ENCODE data around the gene CPVL. TPM values are rescaled to one million over a fixed set of nuclear protein-coding genes. Genes with fewer than 3 reads are reported as not detected.
"Not testable (repeated sequence)": the region's sequence is repeated elsewhere in the genome, so short reads cannot be mapped to it uniquely, and the experiment has no call there.

Gene CPVL
- total RNA-seq, 2 donors from 2014 or later = 32.4 to 53.3 TPM

DNA sequence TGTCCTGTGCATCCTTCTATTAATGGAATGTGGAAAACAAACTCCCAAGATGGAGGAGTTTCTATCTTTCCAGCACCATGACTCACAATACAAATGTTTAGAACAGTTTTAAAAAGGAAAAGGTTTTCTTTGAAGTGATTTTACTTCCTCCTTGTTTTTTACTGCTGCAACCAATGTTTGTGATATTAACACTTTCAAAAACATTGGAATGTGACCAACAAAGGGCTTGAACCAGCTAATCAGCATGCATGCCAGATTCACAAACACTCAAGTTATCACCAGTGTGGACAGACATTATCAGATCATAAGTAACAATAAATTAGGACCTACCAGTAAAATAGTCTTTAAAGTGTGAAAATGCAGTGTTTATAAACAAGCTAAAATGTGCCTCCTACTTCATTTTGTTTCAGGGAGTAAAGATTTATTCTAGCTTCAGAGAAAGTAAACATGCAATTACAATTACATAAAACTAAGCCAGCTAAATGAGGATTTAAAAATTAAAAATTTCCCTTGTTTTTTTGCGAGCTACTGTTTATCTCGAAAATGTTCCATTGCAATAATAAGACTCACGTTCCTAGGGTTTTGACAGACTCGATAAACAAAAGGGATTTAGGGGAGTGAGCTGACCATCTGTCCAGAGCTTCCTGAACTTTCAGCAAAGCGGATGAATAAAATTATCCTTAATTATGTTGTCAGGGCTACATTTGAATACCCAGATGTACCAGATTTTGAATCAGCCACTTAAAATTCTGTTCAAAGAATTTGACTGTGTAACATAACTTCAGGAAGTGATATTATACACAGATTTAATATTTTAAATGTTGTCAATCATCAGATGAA lies 29.8 kb downstream of the CPVL start:
- Mint-ChIP-seq H3K4me1 (peaks cover 64% of the 10 kb centered on the region), H3K27ac (peak overlapping the region; percentile 11), H3K9me3 (no peaks in the 10 kb centered on the region), H3K4me3 (no peak overlapping the region), H3K36me3 (ENCODE audit: low read depth) (peaks cover 6% of the 10 kb centered on the region), H3K27me3 (ENCODE audit: insufficient read depth) (no peaks in the 10 kb centered on the region)
- no peaks in the 10 kb centered on the region for H3K9me3 ChIP-seq (ENCODE audit: control insufficient read depth, low read length)
- WGBS, 2 experiments (ENCODE audit: insufficient coverage in 1 of 2, insufficient read length in 1 of 2) = 80 to 87% methylated on average over 3 to 5 of the region's 5 CpGs
- peaks cover 14% of the 10 kb centered on the region for H3K4me1 ChIP-seq (ENCODE audit: control insufficient read depth, insufficient read depth, low read length)
- H3K27me3 ChIP-seq (ENCODE audit: control insufficient read depth, insufficient read depth, low read length, poor library complexity, severe bottlenecking) = no peaks in the 10 kb centered on the region
- no peak overlapping the region for H3K9ac ChIP-seq (ENCODE audit: extremely low read depth, low read length, poor library complexity, severe bottlenecking)
- TF ChIP-seq, protein P1, sequence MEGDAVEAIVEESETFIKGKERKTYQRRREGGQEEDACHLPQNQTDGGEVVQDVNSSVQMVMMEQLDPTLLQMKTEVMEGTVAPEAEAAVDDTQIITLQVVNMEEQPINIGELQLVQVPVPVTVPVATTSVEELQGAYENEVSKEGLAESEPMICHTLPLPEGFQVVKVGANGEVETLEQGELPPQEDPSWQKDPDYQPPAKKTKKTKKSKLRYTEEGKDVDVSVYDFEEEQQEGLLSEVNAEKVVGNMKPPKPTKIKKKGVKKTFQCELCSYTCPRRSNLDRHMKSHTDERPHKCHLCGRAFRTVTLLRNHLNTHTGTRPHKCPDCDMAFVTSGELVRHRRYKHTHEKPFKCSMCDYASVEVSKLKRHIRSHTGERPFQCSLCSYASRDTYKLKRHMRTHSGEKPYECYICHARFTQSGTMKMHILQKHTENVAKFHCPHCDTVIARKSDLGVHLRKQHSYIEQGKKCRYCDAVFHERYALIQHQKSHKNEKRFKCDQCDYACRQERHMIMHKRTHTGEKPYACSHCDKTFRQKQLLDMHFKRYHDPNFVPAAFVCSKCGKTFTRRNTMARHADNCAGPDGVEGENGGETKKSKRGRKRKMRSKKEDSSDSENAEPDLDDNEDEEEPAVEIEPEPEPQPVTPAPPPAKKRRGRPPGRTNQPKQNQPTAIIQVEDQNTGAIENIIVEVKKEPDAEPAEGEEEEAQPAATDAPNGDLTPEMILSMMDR (conservative IDR thresholded peaks at IDR 0.05) = no peak
- no peak overlapping the region for H3K4me3 ChIP-seq (ENCODE audit: low read length)
- DNase-seq = no peak
- no peak overlapping the region for H3K27ac ChIP-seq (ENCODE audit: low read depth, low read length)
- no peaks in the 10 kb centered on the region for H3K36me3 ChIP-seq (ENCODE audit: control insufficient read depth, insufficient read depth, low read length)

DNA sequence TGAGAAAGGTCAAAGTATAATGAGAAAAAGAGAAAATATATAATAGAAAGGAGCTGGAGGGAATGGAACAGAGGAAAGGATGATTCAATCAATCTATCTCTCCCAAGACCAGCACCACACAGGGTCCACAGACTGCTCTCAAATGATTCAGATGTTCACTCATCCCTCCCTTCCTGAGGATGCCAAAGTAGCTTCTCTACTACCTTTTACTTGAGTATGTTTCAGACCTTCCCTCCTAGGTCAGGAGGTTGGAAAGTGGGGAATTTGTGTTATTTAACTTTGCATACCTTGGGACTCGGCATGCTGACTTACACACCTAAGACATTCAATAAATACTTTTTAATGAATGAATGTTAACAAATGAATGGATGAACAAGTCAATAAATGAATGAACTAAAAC lies 30.6 kb downstream of the CPVL start:
- Mint-ChIP-seq H3K4me3 (no peak overlapping the region), H3K36me3 (ENCODE audit: low read depth) (peaks cover 9% of the 10 kb centered on the region), H3K4me1 (peaks cover 61% of the 10 kb centered on the region), H3K9me3 (peaks cover 2% of the 10 kb centered on the region), H3K27ac (no peak overlapping the region), H3K27me3 (ENCODE audit: insufficient read depth) (no peaks in the 10 kb centered on the region)
- Histone ChIP-seq H3K27ac (ENCODE audit: low read depth, low read length) (no peak overlapping the region), H3K4me3 (ENCODE audit: low read length) (no peak overlapping the region), H3K27me3 (ENCODE audit: control insufficient read depth, insufficient read depth, low read length, poor library complexity, severe bottlenecking) (no peaks in the 10 kb centered on the region), H3K36me3 (ENCODE audit: control insufficient read depth, insufficient read depth, low read length) (peaks cover 7% of the 10 kb centered on the region), H3K4me1 (ENCODE audit: control insufficient read depth, insufficient read depth, low read length) (peaks cover 14% of the 10 kb centered on the region), H3K9ac (ENCODE audit: extremely low read depth, low read length, poor library complexity, severe bottlenecking) (no peak overlapping the region), H3K9me3 (ENCODE audit: control insufficient read depth, low read length) (peaks cover 7% of the 10 kb centered on the region)
- TF ChIP-seq, protein P1 (conservative IDR thresholded peaks at IDR 0.05) = no peak
- WGBS, 2 experiments (ENCODE audit: insufficient coverage in 1 of 2, insufficient read length in 1 of 2) = no CpG with 5 or more reads among the region's 1 CpG
- DNase-seq = no peak

DNA sequence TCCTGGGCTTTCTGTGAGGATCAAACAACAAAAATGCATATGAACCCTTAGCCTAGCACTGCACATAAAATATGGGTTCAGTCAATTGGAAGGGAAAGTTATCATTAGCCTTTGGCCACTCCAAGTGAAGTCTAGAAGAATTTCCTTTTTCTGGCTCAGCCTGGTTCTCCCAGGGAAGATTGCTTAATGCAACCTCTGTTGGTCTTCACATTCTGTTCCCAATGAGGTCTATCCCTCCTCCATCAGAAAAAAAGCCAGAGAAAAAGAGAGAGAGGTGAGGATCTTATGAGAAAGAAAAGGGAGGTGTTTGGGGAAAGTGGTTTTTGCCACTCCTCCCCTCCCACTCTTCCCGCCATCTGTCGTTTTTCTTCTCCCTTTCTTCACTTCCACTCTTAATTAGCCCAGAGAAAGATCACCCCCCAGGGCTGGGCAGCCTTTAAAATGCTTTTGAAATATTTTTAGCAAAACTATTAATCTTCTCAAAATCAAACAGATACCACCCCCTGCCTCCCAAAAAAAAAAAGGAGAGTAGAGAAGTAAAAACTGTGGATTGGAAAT lies 31.1 kb downstream of the CPVL start:
- H3K27me3 ChIP-seq (ENCODE audit: control insufficient read depth, insufficient read depth, low read length, poor library complexity, severe bottlenecking) = no peaks in the 10 kb centered on the region
- no peak overlapping the region for H3K9ac ChIP-seq (ENCODE audit: extremely low read depth, low read length, poor library complexity, severe bottlenecking)
- Mint-ChIP-seq H3K9me3 (peaks cover 7% of the 10 kb centered on the region), H3K27ac (no peak overlapping the region), H3K36me3 (ENCODE audit: low read depth) (peaks cover 14% of the 10 kb centered on the region), H3K4me3 (no peak overlapping the region), H3K27me3 (ENCODE audit: insufficient read depth) (no peaks in the 10 kb centered on the region), H3K4me1 (peaks cover 61% of the 10 kb centered on the region)
- TF ChIP-seq, protein P1 (conservative IDR thresholded peaks at IDR 0.05) = no peak
- no peak overlapping the region for H3K27ac ChIP-seq (ENCODE audit: low read depth, low read length)
- H3K36me3 ChIP-seq (ENCODE audit: control insufficient read depth, insufficient read depth, low read length) = peaks cover 9% of the 10 kb centered on the region
- WGBS, 2 experiments (ENCODE audit: insufficient coverage in 1 of 2, insufficient read length in 1 of 2) = 84% methylated on average over 2 of the region's 2 CpGs; no CpG with 5 or more reads in 1 of the 2 experiments
- DNase-seq = no peak
- H3K4me1 ChIP-seq (ENCODE audit: control insufficient read depth, insufficient read depth, low read length) = peaks cover 14% of the 10 kb centered on the region
- peaks cover 9% of the 10 kb centered on the region for H3K9me3 ChIP-seq (ENCODE audit: control insufficient read depth, low read length)
- H3K4me3 ChIP-seq (ENCODE audit: low read length) = no peak overlapping the region

DNA sequence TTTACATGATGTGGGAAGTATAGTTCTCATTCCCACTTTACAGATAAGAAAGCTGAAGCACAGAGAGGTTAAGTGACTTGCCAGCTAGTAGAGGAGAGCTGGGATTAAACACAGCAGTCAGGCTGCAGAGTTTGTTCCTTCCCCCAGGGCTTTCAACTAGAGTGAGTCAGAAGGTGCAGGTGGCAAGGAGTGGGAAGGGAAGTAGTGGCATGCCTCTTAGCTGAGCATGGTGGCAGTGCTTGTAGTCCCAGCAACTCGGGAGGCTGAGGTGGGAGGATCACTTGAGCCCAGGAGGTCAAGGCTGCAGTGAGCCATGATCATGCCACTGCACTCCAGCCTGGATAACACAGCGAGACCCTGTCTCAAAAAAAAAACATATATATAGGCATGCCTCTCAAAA lies 32.1 kb downstream of the CPVL start:
- 90 to 93% methylated on average over 1 to 2 of the region's 2 CpGs for WGBS, 2 experiments (ENCODE audit: insufficient coverage in 1 of 2, insufficient read length in 1 of 2)
- not testable (repeated sequence) for H3K27ac Mint-ChIP-seq; H3K27ac ChIP-seq (ENCODE audit: low read depth, low read length); H3K4me3 ChIP-seq (ENCODE audit: low read length); DNase-seq; H3K9me3 Mint-ChIP-seq; H3K36me3 ChIP-seq (ENCODE audit: control insufficient read depth, insufficient read depth, low read length); H3K9me3 ChIP-seq (ENCODE audit: control insufficient read depth, low read length); H3K9ac ChIP-seq (ENCODE audit: extremely low read depth, low read length, poor library complexity, severe bottlenecking); H3K27me3 ChIP-seq (ENCODE audit: control insufficient read depth, insufficient read depth, low read length, poor library complexity, severe bottlenecking); H3K27me3 Mint-ChIP-seq (ENCODE audit: insufficient read depth); H3K4me3 Mint-ChIP-seq
- Mint-ChIP-seq H3K36me3 (ENCODE audit: low read depth) (peaks cover 18% of the 10 kb centered on the region), H3K4me1 (peaks cover 57% of the 10 kb centered on the region)
- H3K4me1 ChIP-seq (ENCODE audit: control insufficient read depth, insufficient read depth, low read length) = peaks cover 16% of the 10 kb centered on the region
